Skin of body (tissue), 2 donors: ENCODE results near the gene UCN3. TPM values are rescaled to one million over a fixed set of nuclear protein-coding genes. Genes with fewer than 3 reads are reported as not detected.

Experiments
- DNase-seq: peaks from one replicate; lab custom pipeline; 2025; lab: John Stamatoyannopoulos, UW
- total RNA-seq: library from RNA; depleted of rRNA; stranded (reverse); fragments of >200 nt; gene quantifications from one replicate; pipeline ENCODE4 v1.2.3, GENCODE V29; 2014

UCN3 gene, protein sequence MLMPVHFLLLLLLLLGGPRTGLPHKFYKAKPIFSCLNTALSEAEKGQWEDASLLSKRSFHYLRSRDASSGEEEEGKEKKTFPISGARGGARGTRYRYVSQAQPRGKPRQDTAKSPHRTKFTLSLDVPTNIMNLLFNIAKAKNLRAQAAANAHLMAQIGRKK
- not detected for total RNA-seq

DNA sequence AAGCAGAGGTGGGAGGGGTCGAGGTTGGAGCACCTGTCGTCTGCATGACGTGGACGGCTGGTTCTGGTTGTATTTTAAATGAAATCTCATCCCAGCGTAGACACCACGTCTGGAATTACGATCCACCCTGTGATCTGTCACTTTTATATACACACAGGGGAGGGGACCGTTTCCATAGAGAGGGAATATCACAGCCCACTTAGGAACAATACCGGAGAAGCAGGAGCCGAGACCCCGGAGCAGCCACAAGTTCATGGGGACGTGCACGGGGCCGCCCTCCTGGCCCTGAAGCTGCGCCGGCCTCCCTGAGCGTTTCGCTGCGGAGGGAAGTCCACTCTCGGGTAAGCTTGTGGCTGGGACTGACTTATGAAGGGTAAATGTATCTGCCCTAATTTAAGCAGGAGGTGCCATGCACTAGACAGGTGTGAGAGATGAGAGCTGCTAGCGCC, at the start of gene UCN3:
UCN3 (plus strand) TSS at position 77 of the 449 bp plus-strand sequence. CDS start 8,755 bp downstream, outside the sequence.
- no peak for DNase-seq

DNA sequence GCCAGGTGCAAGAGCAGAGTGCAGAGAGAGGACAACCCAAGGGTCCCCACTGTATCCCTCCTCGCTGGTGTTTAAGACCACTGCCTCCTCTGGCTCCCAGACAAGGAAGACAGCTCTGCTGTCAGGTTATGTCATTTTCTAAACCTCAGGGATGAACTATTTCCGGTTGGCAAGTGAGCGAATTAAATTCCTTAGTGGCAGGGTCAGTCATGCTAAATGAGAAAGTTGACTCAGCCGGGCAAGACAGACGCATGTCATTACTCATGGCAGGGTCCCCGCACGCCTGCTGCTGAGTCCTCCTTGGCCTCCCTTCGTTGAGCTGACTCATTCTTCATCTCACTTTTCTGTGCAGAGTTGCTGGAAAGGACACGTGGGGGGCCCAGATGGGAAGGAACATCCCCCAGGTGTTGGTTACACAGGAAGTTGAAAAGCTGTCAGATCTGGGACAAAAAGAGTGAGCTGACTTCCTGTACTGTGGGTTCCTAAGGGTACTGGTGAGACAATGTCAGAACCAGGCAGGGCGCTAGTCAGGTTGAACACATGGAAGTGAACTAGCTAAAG, 47.1 kb upstream of the UCN3 start:
- DNase-seq, result no peak

DNA sequence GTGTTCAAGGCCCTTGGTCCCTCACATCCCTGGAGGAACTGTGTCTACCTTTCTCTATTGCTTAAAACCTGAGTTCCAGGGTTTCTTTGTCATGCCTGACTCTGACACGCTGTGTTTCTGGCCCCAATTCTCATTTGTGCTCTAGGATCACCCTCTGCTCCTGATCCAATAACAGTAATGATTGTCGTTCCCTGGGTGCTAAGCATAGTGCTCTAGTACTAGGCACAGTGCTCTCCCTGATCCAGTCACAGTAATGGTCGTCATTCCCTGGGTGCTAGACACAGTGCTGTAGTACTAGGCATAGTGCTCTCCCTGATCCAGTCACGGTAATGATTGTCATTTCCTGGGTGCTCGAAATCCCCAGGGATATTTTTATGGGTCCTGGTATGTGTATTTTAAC, 46.6 kb upstream of the UCN3 start:
- no peak for DNase-seq

DNA sequence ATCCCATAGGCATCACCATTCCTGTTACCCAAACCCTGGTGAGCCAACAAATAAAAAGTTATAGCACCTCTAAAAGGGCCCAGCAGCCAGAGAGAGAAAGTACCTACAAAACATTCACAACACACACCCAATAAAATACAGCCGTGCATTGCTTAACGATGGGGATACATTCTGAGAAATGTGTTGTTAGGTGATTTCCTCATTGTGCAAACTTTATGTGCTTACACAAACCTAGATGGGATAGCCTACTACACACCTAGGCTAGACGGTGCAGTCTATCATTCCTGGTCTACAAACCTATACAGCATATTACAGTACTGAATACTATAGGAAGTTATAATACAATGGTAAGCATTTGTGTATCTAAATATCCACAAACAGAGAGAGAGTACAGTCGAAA, 44.9 kb upstream of the UCN3 start:
- DNase-seq, result no peak

DNA sequence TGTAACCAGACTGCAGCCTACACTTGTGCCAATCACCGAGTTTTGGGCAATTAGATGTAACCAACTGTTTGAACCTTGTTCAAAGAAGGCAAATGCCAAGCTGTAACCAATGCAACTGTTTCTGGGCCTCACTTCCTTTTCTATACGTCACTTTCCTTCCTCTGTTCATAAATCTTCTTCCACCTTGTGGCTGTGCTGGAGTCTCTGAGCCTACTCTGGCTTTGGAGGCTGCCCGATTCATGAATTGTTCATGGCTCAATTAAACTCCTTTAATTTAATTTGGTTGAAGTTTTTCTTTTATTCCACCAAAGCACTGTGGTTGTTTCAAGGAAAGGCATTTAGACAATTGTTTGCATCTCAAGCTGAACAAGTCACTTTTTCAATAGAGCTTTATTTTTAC, 43.5 kb upstream of the UCN3 start:
- DNase-seq, result no peak

DNA sequence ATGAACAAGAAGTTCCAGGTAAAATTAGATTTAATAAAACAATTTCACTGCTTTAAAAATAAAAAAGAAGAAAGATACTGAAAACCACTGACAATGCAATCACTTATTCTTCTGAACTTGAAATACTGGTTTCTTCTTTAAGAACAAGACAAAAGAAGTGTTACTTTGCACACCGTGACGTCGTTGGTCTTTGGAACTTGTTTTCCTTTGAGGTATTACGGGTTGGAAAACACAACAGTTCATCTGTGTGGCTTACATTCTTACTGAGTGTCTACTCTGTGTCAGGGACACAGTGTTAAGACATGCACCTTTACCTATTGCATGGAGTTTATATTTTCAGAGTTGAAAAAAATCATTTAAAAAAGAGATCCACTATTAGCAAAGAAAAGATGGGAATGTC, 41.3 kb upstream of the UCN3 start:
- DNase-seq, result no peak

DNA sequence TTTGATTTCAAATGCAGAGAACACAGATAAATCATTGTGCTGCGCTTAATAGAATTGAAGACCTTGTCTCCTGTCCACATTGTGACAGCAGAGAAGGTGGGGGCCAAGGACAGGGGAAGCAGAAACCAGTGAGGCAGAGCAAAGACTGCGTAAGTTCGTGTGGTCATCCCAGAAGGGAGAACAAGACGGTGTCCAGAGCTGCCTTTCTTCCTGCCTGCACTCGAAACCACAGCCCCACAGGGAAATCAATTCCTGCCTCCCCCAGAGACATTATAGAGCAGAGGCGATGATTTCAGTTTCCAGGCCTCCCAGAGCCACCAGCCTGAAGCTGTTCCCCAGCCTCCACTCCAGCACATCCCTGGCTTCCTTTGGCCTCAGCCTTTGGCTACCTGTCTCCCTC, 39.7 kb upstream of the UCN3 start:
- DNase-seq, result no peak

DNA sequence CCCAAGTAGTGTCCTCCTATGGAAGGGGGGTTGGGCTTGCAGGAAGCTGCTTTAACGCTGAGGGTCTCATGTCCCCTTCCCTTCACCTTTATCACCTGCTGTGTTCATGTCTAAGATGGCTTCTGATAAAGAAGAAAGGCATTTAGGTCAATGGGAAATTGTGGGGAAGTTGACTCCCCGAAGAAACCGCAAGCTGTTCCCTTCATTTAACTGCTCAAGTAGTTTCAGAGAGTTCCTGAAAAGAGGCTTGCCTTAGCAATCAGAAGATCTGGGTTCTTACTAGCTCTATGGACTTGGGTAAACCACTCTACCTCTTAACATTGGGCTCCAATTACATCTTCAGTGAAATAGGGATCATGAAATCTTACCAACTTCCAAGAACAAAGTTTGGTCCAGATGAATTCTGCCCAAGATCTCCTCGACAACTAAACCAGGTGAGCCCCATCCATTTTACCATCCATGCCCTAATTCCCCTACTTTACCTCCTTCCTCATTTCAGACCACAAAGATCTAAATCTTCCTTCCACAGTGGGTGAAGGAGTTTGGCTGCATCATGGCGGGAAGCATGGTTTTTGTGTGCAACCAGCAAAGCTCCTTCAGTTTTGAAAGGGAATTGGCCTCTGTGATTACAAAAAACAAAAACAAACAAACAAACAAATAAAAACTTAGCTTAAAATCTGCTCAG, 30.4 kb upstream of the UCN3 start:
- DNase-seq, result no peak

DNA sequence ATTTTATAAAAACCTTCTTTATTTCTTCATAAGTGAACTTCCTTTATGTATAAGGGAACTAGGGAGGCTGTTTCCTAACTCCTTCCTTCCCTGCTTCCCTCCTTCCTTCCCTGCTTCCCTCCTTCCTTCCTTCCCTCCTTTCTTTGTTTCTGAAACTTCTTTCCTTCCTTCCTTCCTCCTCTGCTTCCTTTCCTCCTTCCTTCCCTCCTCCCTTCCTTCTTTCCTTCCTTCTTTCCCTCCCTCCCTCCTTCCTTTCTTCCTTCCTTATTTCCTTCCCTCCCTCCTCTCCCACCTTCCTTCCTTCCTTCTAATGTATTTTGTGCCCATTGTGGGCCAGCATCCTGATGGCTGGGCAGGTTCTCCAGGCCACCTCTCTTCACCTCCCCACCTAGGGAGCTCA, 26.8 kb upstream of the UCN3 start:
- no peak for DNase-seq

DNA sequence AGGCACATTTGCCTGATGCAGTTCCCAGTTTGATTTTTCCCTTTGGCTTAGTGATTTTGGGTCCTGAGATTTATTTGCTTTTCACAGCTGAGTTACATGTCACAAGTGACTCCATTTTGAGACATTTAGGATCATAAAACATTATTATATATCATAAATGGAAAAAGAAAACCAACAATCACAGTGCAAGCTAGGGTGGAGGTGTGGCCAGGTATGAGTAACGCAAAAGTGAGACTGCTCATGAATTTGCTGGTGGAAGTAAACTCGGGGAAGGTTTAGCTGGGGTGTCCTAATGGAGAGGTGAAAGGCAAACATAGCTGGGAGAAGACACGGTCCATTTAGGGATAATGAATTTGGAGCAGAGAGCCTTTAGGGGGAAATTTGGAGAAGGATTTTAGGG, 21.7 kb upstream of the UCN3 start:
- DNase-seq, result no peak

DNA sequence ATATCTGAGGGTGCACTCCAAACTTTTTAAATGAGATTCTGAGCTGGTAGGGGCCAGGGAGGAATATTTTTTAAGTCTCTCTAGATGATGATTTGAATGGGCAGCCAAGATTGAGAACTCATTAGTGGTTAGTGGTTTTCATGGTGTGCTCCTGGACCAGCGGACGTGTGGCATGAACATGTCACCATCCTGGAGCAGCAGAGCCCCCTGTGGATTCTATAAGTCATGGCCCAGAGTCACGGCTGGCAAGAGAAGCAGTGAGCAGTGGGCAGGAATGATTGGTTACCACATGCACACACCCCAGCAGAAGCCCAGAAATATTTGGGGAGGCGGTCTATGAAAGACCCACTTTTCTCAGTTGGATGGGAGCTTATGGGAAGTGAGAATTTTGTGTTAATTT, 21.2 kb upstream of the UCN3 start:
- no peak for DNase-seq

DNA sequence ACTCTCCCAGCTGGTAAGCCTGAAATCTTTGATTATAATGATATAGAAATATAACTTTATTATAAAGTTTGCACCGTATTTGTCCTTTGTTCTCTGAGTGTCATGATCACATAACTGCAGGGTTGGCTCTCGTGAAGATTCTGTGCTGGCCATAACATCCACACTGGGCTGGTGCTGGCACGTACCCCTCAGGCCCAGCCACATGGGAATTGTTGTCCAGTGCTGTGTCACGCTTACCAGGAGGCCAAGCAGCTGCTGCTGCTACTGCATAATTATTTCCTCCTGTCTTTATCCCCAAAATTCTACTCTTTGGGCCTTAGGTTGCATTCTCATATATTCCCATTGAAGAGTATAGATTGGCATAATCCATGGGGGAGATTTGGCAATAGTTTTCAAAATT, 20.8 kb upstream of the UCN3 start:
- no peak for DNase-seq

DNA sequence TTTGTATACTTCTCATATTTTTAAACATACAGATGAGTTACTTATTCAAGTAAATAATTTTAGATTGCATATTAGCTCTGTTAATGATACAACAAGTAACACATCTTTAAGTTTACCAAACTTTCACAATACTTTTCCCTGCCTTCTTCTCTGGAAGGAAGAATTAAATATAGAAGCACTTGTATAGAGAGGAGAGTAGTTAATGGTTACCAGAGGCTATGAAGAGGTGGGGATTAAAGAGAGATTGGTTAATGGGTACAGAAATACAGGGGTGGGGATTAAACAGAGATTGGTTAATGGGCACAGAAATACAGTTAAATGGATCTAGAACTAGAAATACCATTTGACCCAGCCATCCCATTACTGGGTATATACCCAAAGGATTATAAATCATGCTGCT, 20.0 kb upstream of the UCN3 start:
- DNase-seq, result no peak

DNA sequence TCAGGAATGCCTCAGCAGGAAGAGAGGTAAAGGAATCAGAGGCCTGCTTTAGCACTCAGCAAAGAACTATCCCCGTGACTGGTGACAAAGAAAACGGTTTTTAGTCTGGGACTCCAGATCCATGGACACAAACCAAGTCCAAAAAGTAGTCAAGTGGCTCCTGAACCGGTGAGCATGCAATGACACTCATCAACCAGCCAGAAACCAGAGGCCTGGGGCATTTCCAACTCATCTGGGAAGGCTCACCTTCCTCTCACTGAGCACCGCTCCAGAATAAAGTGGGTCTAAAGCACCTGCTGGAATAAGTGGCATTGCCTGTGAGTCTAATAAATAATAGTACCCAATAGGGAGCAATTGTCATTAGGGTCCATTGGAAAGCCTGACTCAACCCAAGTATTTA, 17.9 kb upstream of the UCN3 start:
- DNase-seq, result no peak

DNA sequence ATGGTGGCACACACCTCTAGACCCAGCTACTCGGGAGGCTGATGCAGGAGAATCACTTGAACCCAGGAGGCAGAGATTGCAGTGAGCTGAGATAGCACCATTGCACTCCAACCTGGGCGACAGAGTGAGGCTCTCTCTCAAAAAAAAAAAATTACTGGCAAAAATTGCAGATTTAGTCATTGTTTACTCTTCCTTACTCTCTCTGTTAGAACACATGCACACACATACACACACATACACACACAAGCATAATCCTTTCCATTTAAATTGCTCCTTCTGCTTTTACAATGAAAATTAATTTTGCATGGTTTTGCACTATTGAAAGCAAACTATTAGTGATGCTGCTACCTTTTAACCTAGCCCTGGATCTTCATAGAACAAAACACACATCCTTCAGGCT, 15.4 kb upstream of the UCN3 start:
- no peak for DNase-seq

DNA sequence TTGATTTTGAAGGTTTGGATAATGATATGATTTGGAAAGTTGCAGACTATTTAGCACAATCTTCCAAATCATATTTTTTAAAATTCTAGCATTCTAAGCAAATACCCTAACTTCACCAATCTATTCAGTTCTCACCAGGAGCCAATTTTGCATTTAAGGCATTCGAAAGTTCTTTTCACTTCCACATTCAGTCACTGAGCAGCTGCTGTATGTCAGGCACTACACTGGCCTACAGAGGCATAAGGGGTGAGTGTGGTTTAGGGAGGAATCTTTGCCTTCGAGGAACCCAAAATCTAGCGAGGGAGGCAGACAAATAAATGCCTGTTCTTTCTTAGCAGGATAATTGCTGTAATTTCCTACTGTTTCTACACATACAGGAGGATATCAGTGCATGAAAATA, 10.7 kb upstream of the UCN3 start:
- DNase-seq, result no peak

DNA sequence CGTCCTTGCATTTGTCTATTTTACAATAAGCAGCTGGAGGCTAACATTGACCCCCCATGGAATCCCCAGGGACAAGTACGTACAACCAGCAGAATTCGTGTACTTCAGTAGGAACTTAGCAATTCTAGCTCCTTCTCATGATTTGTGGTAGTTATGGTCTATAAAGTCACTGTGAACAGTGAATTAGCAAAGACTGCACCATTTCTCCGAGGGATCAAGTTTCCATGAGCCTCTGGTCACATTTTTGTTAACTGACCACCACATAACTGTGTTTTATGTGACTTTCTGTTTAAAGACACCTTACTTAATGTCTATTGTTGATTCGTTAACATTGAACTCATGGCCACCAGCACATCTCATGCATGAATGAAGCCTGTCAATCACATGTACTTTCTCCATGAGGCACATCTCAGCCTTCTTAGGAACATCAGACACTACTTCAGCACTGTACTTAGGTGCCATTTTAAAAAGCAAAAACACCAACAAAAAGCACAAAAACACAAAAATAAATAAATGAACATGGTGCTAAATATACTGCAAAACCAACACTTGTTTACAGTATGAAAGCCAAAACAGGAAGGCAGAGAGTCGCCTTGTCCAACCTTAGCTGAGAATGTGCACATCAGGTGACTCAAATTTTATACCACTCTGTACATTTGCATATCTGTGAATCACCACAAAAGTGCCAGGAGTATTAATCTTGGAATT, 9.0 kb upstream of the UCN3 start:
- DNase-seq, result no peak

DNA sequence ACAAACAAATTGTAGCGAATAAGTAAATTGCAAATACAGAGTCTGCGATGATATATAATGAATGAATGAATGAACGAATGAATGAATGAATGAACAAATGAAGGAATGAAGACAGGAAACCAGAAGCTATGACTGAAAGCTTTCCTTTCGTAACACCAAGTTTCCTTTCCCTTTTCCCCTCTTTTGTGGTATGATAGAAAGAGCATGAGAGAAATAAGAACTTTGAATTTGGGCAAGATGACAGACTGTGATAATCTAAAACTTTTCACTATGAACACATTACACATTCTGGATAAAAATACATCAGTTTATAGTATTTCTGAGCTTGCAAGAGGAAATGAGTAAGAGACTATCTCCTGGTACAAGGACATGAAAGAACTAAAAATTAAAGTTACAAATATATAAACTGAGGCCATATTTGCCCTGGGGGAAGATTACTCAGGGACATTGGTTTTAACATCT, 8.4 kb upstream of the UCN3 start:
- no peak for DNase-seq

DNA sequence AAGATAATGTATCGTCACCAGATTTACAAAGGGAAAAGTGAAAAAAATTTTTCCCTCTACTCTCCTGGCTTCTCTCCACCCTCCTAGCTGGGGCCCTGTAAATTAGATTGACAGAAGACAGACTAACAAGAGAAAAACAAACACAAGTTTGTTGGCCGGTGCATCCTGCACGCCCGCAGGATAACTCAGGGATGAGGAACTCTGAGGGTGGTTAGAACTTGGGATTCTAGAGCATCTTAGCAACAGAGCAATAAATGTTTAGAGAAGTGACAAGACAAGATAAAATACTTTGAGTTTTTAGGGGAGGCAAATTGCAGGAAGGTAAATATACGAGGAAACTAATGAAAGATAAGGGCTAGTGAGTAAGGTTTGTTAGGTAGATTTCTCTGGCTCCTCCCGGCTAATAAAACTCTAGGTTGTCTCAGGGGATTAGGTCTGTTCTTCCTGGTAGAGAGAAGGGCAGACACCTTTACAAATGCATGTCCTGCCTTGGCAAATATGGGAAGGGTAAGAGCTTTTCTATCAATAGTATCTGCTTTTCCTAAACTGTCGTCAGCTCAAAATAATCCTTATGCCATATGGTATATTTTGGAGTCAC, 4.3 kb upstream of the UCN3 start:
- no peak for DNase-seq

DNA sequence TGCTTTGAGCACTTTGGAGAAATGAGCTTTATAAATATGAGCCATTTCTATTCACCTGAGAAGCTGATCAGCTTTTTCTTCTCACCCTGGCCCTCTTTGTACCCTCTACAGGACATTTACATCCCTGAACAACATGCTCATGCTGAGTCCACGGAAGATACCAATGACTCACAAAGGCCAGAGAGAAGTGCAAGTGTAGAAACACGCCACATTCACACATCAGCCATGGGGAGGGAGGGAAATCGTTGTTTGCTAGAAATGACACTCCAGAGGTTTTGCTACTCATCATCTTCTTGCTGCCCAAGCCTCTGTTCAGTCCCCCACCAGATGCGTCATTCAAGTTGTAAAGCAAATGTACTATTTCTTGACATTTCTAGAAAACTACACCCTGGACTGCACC, 2.8 kb upstream of the UCN3 start:
- DNase-seq, result no peak

DNA sequence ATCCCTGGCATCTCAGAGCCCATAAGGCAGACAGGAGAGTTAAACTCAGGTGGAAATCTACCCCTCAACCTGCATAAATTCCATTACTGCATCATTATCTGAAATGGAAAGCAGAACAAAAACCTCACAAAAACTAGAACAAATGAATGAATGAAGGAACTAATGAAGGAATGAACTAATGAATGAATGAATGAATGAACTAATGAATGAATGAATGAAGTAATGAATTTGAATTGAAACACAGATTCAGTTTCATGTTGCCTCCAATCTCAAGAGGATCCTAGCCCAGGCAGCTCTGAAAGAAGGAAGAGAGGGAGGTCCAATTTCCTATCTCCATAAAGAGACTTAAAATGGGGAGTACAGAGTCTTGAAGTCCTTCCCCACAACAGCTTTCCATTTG, 1.9 kb upstream of the UCN3 start:
- DNase-seq, result no peak

DNA sequence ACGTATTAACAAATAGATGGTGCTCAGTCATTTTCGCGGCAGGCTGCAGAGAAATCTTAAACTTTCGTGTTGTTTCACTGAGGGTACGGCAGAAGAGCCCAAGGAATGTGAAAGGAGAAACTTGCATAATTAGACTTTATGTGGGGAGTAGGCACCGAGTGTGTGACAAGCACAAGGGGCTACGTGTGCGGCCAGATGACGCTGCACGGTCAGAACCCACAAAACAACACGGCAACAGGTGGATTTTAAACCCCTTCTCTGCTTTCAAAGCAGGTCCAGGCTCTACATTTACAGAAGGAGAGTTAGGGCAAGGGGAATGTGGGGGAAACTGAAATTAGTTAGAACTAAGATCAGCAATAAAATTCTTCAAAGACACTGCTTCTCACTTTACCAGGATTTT, 392 bp upstream of the UCN3 start:
- no peak for DNase-seq
